GM10248 (cell line): ENCODE data around the gene HSPH1.

Source experiments
- CTCF ChIA-PET: fragments of 300-600 bp; sonication (Branson Sonifier 250); formaldehyde crosslinking; extraction: SDS; loops from one replicate; lab custom pipeline; 2021; ENCODE audit warnings: antibody characterized with exemption; lab: Yijun Ruan, JAX
- POLR2A ChIA-PET: fragments of 350-650 bp; sonication (Branson Sonifier 250); formaldehyde crosslinking; extraction: SDS; loops from one replicate; lab custom pipeline; 2020; ENCODE audit warnings: antibody characterized with exemption; lab: Yijun Ruan, JAX
- DNase-seq: peaks from one replicate; pipeline ENCODE4 v3.0.0; 2012; ENCODE audit errors: extremely low spot score
- CTCF ChIP-seq: IDR thresholded peaks from 2 replicates; pipeline ENCODE4 v1.5.1; 2012; ENCODE audit warnings: mild to moderate bottlenecking, low read depth; ENCODE audit errors: extremely low read depth, missing control alignments, control extremely low read depth

Gene HSPH1

GRCh38 chr13:31124204-31124603 lies 37.5 kb downstream of the HSPH1 start:
- ChIA-PET POLR2A (no interaction called here), CTCF (interaction anchor here (0.8 to 1.8 kb wide), 5 partner anchors 9 to 20 kb away, joined by 3 to 4 read pairs (median 3); no protein-coding TSS in a partner anchor)
- no peak for TF ChIP-seq CTCF
- no peak for DNase-seq

- ChIA-PET CTCF (interaction anchor here (1.3 to 1.8 kb wide), 5 partner anchors 8 to 78 kb away, joined by 3 to 5 read pairs (median 4); no protein-coding TSS in a partner anchor), POLR2A (no interaction called here)
- no peak for DNase-seq
- TF ChIP-seq CTCF, result no peak
These were observed 39.0 kb downstream of the HSPH1 start for GRCh38 chr13:31122544-31123260.

GRCh38 chr13:31122143-31122542 lies 39.6 kb downstream of the HSPH1 start:
- no peak for TF ChIP-seq CTCF
- POLR2A ChIA-PET, result no interaction called here
- no peak for DNase-seq
- CTCF ChIA-PET, result interaction anchor here (0.8 to 1.6 kb wide), 5 partner anchors 9 to 78 kb away, joined by 3 to 5 read pairs (median 4); no protein-coding TSS in a partner anchor

GRCh38 chr13:31121379-31122140 lies 40.1 kb downstream of the HSPH1 start:
- no peak for TF ChIP-seq CTCF
- POLR2A ChIA-PET, result no interaction called here
- DNase-seq, result no peak
- CTCF ChIA-PET, result interaction anchor here (0.8 to 1.6 kb wide), 5 partner anchors 9 to 77 kb away, joined by 3 to 5 read pairs (median 4); no protein-coding TSS in a partner anchor

- ChIA-PET CTCF (no interaction called here), POLR2A (no interaction called here)
- no peak for TF ChIP-seq CTCF
- DNase-seq, result no peak
These were observed 41.6 kb downstream of the HSPH1 start for GRCh38 chr13:31119966-31120700.

- ChIA-PET POLR2A (no interaction called here), CTCF (no interaction called here)
- no peak for TF ChIP-seq CTCF
- no peak for DNase-seq
These were observed 42.2 kb downstream of the HSPH1 start for GRCh38 chr13:31119526-31119925.
